HG03520 (cell line): ENCODE measurements around the gene KBTBD3.
"Not testable (repeated sequence)": the region's sequence is repeated elsewhere in the genome, so short reads cannot be mapped to it uniquely, and the experiment has no call there.

Experiments used
- ATAC-seq: cut with Tn5 transposase; IDR thresholded peaks from one replicate; pipeline ENCODE4 v1.9.1; 2021; ENCODE audit warnings: mild to moderate bottlenecking, moderate library complexity; ENCODE audit not compliant: unreplicated experiment

Gene KBTBD3

DNA sequence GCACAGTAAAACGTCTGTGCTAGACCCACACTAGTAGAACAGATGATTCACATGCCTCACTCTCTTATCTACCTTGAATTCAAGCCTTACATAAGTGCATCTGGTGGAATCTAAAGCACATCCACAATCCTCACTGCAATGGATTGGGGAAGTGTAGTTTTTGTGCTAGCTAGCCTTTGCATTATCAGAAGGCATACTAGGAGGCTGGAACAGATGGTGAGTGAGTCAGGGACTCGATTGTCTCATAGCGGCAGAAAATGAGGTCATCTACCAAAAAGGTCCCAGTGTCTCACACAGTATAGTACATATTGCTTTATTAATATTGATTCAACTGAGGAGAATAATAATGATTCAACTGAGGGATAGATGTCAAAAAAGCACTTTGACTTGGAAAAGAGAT, 64.4 kb downstream of the KBTBD3 start:
- no peak for ATAC-seq

DNA sequence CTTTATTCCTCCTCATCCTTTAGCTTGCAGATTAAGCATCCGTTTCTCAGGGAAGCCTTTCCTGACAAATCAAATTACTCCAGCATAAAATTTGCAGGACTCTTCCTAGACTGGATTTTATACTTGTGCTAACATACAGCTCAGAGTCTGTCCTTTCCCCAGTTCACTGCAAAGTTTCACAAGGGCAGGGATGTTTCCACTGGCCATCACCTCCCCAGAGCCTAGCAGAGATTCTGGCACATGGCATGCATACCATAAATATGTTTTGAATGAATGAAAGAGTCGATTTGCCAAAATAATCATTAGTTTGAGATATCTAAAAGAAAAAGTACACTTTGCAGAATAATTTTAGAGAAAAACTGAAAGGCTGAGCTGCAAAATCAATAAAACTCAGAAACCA, 65.7 kb downstream of the KBTBD3 start:
- no peak for ATAC-seq

DNA sequence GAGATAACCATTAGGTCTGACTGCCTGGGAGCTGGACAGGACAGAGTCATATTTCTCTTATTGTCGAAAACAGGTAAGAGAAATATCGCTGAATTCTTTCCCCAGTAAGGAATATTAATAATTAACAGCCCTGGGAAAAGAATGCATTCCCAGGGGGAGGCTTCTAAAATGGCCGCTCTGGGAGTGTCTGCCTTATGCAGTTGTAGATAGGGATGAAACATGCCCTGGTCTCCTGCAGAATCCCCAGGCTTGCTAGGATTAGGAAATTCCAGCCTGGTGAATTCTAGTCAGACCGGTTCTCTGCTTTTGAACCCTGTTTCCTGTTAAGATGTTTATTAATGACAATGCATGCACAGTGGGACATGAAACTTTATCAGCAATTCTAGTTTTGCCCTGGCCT, 74.1 kb downstream of the KBTBD3 start:
- ATAC-seq = not testable (repeated sequence)

DNA sequence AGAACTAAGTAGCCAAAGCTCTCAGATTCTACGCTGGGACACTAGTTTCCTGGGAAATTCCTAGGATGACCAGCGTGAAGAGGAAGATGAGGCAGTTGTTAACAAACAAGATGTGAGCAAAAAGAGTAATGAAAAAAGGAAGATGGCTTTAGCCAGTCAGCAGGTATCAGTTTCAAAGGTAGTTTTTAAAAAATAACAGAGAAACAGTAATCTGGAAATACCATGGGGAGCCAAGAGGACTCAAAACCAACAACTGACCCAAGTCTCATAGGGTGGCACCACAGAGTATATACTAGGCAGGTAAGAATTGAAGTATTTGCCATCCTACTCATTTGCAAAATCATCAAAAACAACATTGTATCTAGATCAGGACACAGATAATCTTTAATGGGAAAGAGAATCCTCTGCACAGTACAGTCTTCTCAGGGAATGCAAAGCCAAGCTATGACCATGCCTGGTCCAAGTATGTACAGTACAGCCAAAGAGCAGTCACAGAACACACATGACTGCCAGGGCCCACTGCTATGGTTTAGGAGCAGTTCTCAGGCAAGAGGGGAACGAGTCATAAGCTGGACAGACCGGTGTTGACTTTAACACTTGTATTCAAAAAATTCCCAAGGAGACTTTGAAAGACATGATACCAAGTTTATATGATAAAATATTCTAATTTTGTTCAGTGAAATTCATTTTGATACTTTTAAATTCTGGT, 75.7 kb downstream of the KBTBD3 start:
- no peak for ATAC-seq
